Keratinocyte (primary cell): ENCODE data around the gene AQP6. TPM values are rescaled to one million over a fixed set of nuclear protein-coding genes. Genes with fewer than 3 reads are reported as not detected.

Experiments used
- DNase-seq: peaks from one replicate; pipeline ENCODE4 v3.0.0-alpha.2; 2011; ENCODE audit warnings: low read depth, missing footprints, low spot score
- FAIRE-seq: peaks from 2 replicates; lab custom pipeline; 2011; peaks lifted over from hg19 to GRCh38; lab: Jason Lieb, UNC
- H2AFZ ChIP-seq: 2 replicates; pipeline ENCODE4 v1.6.0; 2012; ENCODE audit warnings: low read length, control low read depth, inconsistent platforms; ENCODE audit not compliant: control insufficient read depth
- H3K27ac ChIP-seq: 2 replicates; pipeline ENCODE4 v1.5.1; 2011; ENCODE audit warnings: low read length; ENCODE audit not compliant: control insufficient read depth, insufficient read depth
- H3K27me3 ChIP-seq: 3 replicates; pipeline ENCODE4 v1.6.0; 2011; ENCODE audit warnings: low read length; ENCODE audit not compliant: control insufficient read depth, insufficient read depth; ENCODE audit errors: extremely low read depth
- H3K36me3 ChIP-seq, 2 experiments: 2 replicates in 1 of 2; 3 replicates in 1 of 2; pipeline ENCODE4 v1.5.1; 2011; ENCODE audit warnings: low read length in 2 of 2, mild to moderate bottlenecking in 1 of 2; ENCODE audit not compliant: control insufficient read depth in 2 of 2, insufficient read depth in 2 of 2; ENCODE audit errors: extremely low read depth in 1 of 2
- H3K4me1 ChIP-seq: 3 replicates; pipeline ENCODE4 v1.5.1; 2011; ENCODE audit warnings: low read length; ENCODE audit not compliant: control insufficient read depth, insufficient read depth; ENCODE audit errors: extremely low read depth
- H3K4me2 ChIP-seq: 3 replicates; pipeline ENCODE4 v1.6.0; 2011; ENCODE audit warnings: low read depth, low read length; ENCODE audit not compliant: control insufficient read depth, insufficient read depth; ENCODE audit errors: extremely low read depth
- H3K4me3 ChIP-seq, 3 experiments: fragments of 200-600 bp in 1 of 3; sonication (generic) in 1 of 3; 2 replicates in 2 of 3; 3 replicates in 1 of 3; pipeline ENCODE4 v1.5.1; 2011 to 2016; ENCODE audit warnings: low read length in 3 of 3, mild to moderate bottlenecking in 3 of 3, control low read depth in 2 of 3, inconsistent platforms in 1 of 3, low read depth in 1 of 3, mixed read lengths in 1 of 3, mixed run types in 1 of 3, moderate library complexity in 1 of 3; ENCODE audit not compliant: control insufficient read depth in 2 of 3, insufficient read depth in 2 of 3; ENCODE audit errors: extremely low read depth in 1 of 3
- H3K79me2 ChIP-seq: 2 replicates; pipeline ENCODE4 v1.6.0; 2012; ENCODE audit warnings: low read length; ENCODE audit not compliant: control insufficient read depth, insufficient read depth
- H3K9ac ChIP-seq: 3 replicates; pipeline ENCODE4 v1.6.0; 2011; ENCODE audit warnings: low read length; ENCODE audit not compliant: control insufficient read depth, insufficient read depth; ENCODE audit errors: extremely low read depth
- H3K9me1 ChIP-seq: 3 replicates; pipeline ENCODE4 v1.6.0; 2011; ENCODE audit warnings: low read length; ENCODE audit not compliant: control insufficient read depth, insufficient read depth; ENCODE audit errors: extremely low read depth
- H3K9me3 ChIP-seq: 2 replicates; pipeline ENCODE4 v1.5.1; 2012; ENCODE audit warnings: low read depth, low read length; ENCODE audit not compliant: control insufficient read depth
- H4K20me1 ChIP-seq: 3 replicates; pipeline ENCODE4 v1.6.0; 2011; ENCODE audit warnings: low read length; ENCODE audit not compliant: control insufficient read depth, insufficient read depth; ENCODE audit errors: extremely low read depth
- CTCF ChIP-seq, 3 experiments: IDR thresholded peaks in 1 of 3; conservative IDR thresholded peaks in 1 of 3; optimal IDR thresholded peaks in 1 of 3; 2 replicates in 2 of 3; 3 replicates in 1 of 3; pipeline versions ENCODE3 to v1.5.1; 2011; ENCODE audit warnings: low read length in 3 of 3, mild to moderate bottlenecking in 3 of 3, moderate library complexity in 2 of 3, control low read depth in 1 of 3, inconsistent platforms in 1 of 3; ENCODE audit not compliant: insufficient read depth in 2 of 3; ENCODE audit errors: extremely low read depth in 1 of 3
- EZH2 ChIP-seq: IDR thresholded peaks from one replicate; pipeline ENCODE4 v1.6.1; 2012; ENCODE audit warnings: inconsistent platforms, mild to moderate bottlenecking, low read length, moderate library complexity
- dilution Hi-C: fragments of 300-500 bp; cut with MboI; formaldehyde crosslinking; loops from one replicate; pipeline ENCODE4 v1.7.0; 2020; ENCODE audit warnings: low sequenced_read_pairs; ENCODE audit not compliant: extremely low pct_ligation_motif_present
- polyA plus RNA-seq, 5 experiments: library from polyadenylated mRNA; depleted of rRNA in 3 of 5; stranded (reverse) in 3 of 5; stranded (forward) in 1 of 5; unstranded in 1 of 5; fragments of >200 nt; gene quantifications; 1 replicate in 1 of 5; 2 replicates in 3 of 5; 3 replicates in 1 of 5; pipeline versions ENCODE4 v1.2.1 to v1.2.3, GENCODE V29; 2011 to 2012; ENCODE audit warnings: missing spikeins in 2 of 5, low read depth in 1 of 5, low replicate concordance in 1 of 5

Gene AQP6
- polyA plus RNA-seq, 1 donor (not counting 4 experiments of a cell fraction or from before 2014, with no cell fraction given): 0.45 TPM

- H3K9me3 ChIP-seq: no peaks in the 10 kb centered on the region
- no peak overlapping the region for H2AFZ ChIP-seq
- no peaks in the 10 kb centered on the region for H3K9me1 ChIP-seq
- no peak for TF ChIP-seq EZH2
- no peak for TF ChIP-seq CTCF (optimal IDR thresholded peaks at IDR 0.05 in 1 of 3, IDR thresholded peaks at IDR 0.05 in 1 of 3, conservative IDR thresholded peaks at IDR 0.05 in 1 of 3; ENCODE audit: extremely low read depth in 1 of 3, insufficient read depth in 2 of 3, low read length in 3 of 3)
- no peaks in the 10 kb centered on the region for H3K36me3 ChIP-seq
- DNase-seq (no peak), FAIRE-seq (no peak)
- H3K4me1 ChIP-seq: peaks cover 15% of the 10 kb centered on the region
- H3K4me2 ChIP-seq: no peak overlapping the region
- dilution Hi-C loops: no loop called here
- no peak overlapping the region for H3K27ac ChIP-seq
- no peaks in the 10 kb centered on the region for H3K79me2 ChIP-seq
- peaks cover 62% of the 10 kb centered on the region for H3K27me3 ChIP-seq
- H3K4me3 ChIP-seq: no peak overlapping the region
- no peaks in the 10 kb centered on the region for H4K20me1 ChIP-seq
- H3K9ac ChIP-seq: no peak overlapping the region
These were observed 8.6 kb upstream of the AQP6 start for GRCh38 chr12:49963976-49964815.

GRCh38 chr12:49964849-49965624 is 7.7 kb upstream of the AQP6 start:
- FAIRE-seq (no peak), DNase-seq (no peak)
- Histone ChIP-seq H3K4me1 (peaks cover 15% of the 10 kb centered on the region), H3K9me1 (no peaks in the 10 kb centered on the region), H3K4me2 (no peak overlapping the region), H3K4me3 (no peak overlapping the region), H3K36me3 (no peaks in the 10 kb centered on the region), H3K79me2 (no peaks in the 10 kb centered on the region), H2AFZ (no peak overlapping the region), H3K9me3 (no peaks in the 10 kb centered on the region), H3K9ac (no peak overlapping the region), H4K20me1 (no peaks in the 10 kb centered on the region), H3K27ac (no peak overlapping the region), H3K27me3 (peaks cover 54% of the 10 kb centered on the region)
- no peak for TF ChIP-seq CTCF (optimal IDR thresholded peaks at IDR 0.05 in 1 of 3, IDR thresholded peaks at IDR 0.05 in 1 of 3, conservative IDR thresholded peaks at IDR 0.05 in 1 of 3; ENCODE audit: extremely low read depth in 1 of 3, insufficient read depth in 2 of 3, low read length in 3 of 3)
- no peak for TF ChIP-seq EZH2
- dilution Hi-C loops: no loop called here
